Neural crest cell (in vitro differentiated cells): ENCODE data around the gene STPG4. TPM values are rescaled to one million over a fixed set of nuclear protein-coding genes. Genes with fewer than 3 reads are reported as not detected.
A peak's percentile ranks its signal among the peaks of the same experiment; 100 is the strongest.

Source experiments
- DNase-seq: peaks from one replicate; pipeline ENCODE4 v3.0.0; 2021; ENCODE audit warnings: low read depth, mixed read lengths, low spot score
- H3K27ac Mint-ChIP-seq: one replicate; pipeline ENCODE4 v1.8.0; 2021; ENCODE audit warnings: mild to moderate bottlenecking, mixed read lengths; ENCODE audit not compliant: unreplicated experiment
- H3K27me3 Mint-ChIP-seq: 2 replicates; pipeline ENCODE4 v1.8.0; 2021; ENCODE audit warnings: low read depth, mild to moderate bottlenecking, mixed read lengths
- H3K36me3 Mint-ChIP-seq: 2 replicates; pipeline ENCODE4 v1.8.0; 2021; ENCODE audit warnings: low read depth, mild to moderate bottlenecking, mixed read lengths
- H3K4me1 Mint-ChIP-seq: 2 replicates; pipeline ENCODE4 v1.8.0; 2021; ENCODE audit warnings: mixed read lengths
- H3K4me3 Mint-ChIP-seq: one replicate; pipeline ENCODE4 v1.8.0; 2021; ENCODE audit warnings: mild to moderate bottlenecking, mixed read lengths
- H3K9me3 Mint-ChIP-seq: 2 replicates; pipeline ENCODE4 v1.8.0; 2021; ENCODE audit warnings: mixed read lengths
- CTCF ChIP-seq: fragments of 200-600 bp; sonication (generic); conservative IDR thresholded peaks from 2 replicates; pipeline ENCODE4 v1.5.0; 2021; ENCODE audit warnings: antibody characterized with exemption, mild to moderate bottlenecking
- total RNA-seq: library from RNA; stranded (reverse); gene quantifications from 2 replicates; pipeline ENCODE4 v1.2.1, GENCODE V29; 2021

Gene STPG4
- total RNA-seq, 1 donor from 2014 or later: 0.26 TPM

GRCh38 chr2:47069628-47070154 is 85.4 kb downstream of the STPG4 start:
- H3K4me1 Mint-ChIP-seq: peaks cover 31% of the 10 kb centered on the region
- TF ChIP-seq CTCF: no peak
- DNase-seq: no peak
- H3K27me3 Mint-ChIP-seq: no peaks in the 10 kb centered on the region
- no peak overlapping the region for H3K4me3 Mint-ChIP-seq
- no peaks in the 10 kb centered on the region for H3K9me3 Mint-ChIP-seq
- no peaks in the 10 kb centered on the region for H3K36me3 Mint-ChIP-seq
- no peak overlapping the region for H3K27ac Mint-ChIP-seq

- Mint-ChIP-seq H3K27me3 (no peaks in the 10 kb centered on the region), H3K27ac (peak overlapping the region; percentile 50)
- no peak for DNase-seq
These were observed 86.0 kb downstream of the STPG4 start for GRCh38 chr2:47068981-47069627.

GRCh38 chr2:47067788-47068407 is 87.2 kb downstream of the STPG4 start:
- Mint-ChIP-seq H3K27ac (no peak overlapping the region), H3K36me3 (no peaks in the 10 kb centered on the region), H3K27me3 (no peaks in the 10 kb centered on the region), H3K4me1 (peaks cover 37% of the 10 kb centered on the region), H3K9me3 (no peaks in the 10 kb centered on the region), H3K4me3 (no peak overlapping the region)
- no peak for TF ChIP-seq CTCF
- no peak for DNase-seq

More at GRCh38 chr2:47068981-47069627, 86.0 kb downstream of the STPG4 start:
- H3K9me3 Mint-ChIP-seq: no peaks in the 10 kb centered on the region
- no peak for TF ChIP-seq CTCF
- no peak overlapping the region for H3K4me3 Mint-ChIP-seq
- no peaks in the 10 kb centered on the region for H3K36me3 Mint-ChIP-seq
- peaks cover 33% of the 10 kb centered on the region for H3K4me1 Mint-ChIP-seq

- Mint-ChIP-seq H3K9me3 (no peaks in the 10 kb centered on the region), H3K4me1 (peaks cover 28% of the 10 kb centered on the region), H3K4me3 (no peak overlapping the region), H3K27ac (no peak overlapping the region), H3K36me3 (no peaks in the 10 kb centered on the region), H3K27me3 (no peaks in the 10 kb centered on the region)
- no peak for DNase-seq
- TF ChIP-seq CTCF: no peak
These were observed 89.2 kb downstream of the STPG4 start for GRCh38 chr2:47065771-47066380.

- no peak overlapping the region for H3K4me3 Mint-ChIP-seq
- H3K27ac Mint-ChIP-seq: no peak overlapping the region
- H3K9me3 Mint-ChIP-seq: no peaks in the 10 kb centered on the region
- no peak for DNase-seq
- no peaks in the 10 kb centered on the region for H3K27me3 Mint-ChIP-seq
- H3K4me1 Mint-ChIP-seq: peaks cover 28% of the 10 kb centered on the region
- no peak for TF ChIP-seq CTCF
- no peaks in the 10 kb centered on the region for H3K36me3 Mint-ChIP-seq
These were observed 89.8 kb downstream of the STPG4 start for GRCh38 chr2:47065343-47065742.
